GM18909 (cell line): ENCODE results near the gene MCC.

Experiments used
- ATAC-seq: cut with Tn5 transposase; IDR thresholded peaks from one replicate; pipeline ENCODE4 v1.9.1; 2021; ENCODE audit warnings: mild to moderate bottlenecking; ENCODE audit not compliant: unreplicated experiment, poor library complexity

Gene MCC

GRCh38 chr5:113192541-113192940, 295.7 kb downstream of the MCC start:
- ATAC-seq: no peak

- no peak for ATAC-seq
These were observed 297.9 kb downstream of the MCC start for GRCh38 chr5:113190347-113190746.

- no peak for ATAC-seq
These were observed 299.0 kb downstream of the MCC start for GRCh38 chr5:113189291-113189690.

- ATAC-seq: no peak
These were observed 299.8 kb downstream of the MCC start for GRCh38 chr5:113188436-113188835.

- peak; percentile 52 for ATAC-seq
These were observed 300.3 kb downstream of the MCC start for GRCh38 chr5:113187906-113188305.

GRCh38 chr5:113186061-113186460, 302.2 kb downstream of the MCC start:
- ATAC-seq: no peak

- no peak for ATAC-seq
These were observed 304.6 kb downstream of the MCC start for GRCh38 chr5:113183694-113184093.

GRCh38 chr5:113182658-113183344, 305.5 kb downstream of the MCC start:
- ATAC-seq: no peak

GRCh38 chr5:113181853-113182490, 306.3 kb downstream of the MCC start:
- ATAC-seq: no peak

- no peak for ATAC-seq
These were observed 306.8 kb downstream of the MCC start for GRCh38 chr5:113181409-113181808.

GRCh38 chr5:113179156-113179555, 309.1 kb downstream of the MCC start:
- no peak for ATAC-seq

GRCh38 chr5:113178073-113178779, 310.0 kb downstream of the MCC start:
- ATAC-seq: no peak

GRCh38 chr5:113177225-113177624, 311.0 kb downstream of the MCC start:
- ATAC-seq: no peak

GRCh38 chr5:113176734-113177133, 311.5 kb downstream of the MCC start:
- ATAC-seq: no peak

GRCh38 chr5:113176196-113176595, 312.1 kb downstream of the MCC start:
- ATAC-seq: no peak

GRCh38 chr5:113172231-113172826, 315.9 kb downstream of the MCC start:
- ATAC-seq: peak; percentile 56

GRCh38 chr5:113171520-113171919, 316.7 kb downstream of the MCC start:
- ATAC-seq: no peak

GRCh38 chr5:113170707-113171106, 317.5 kb downstream of the MCC start:
- ATAC-seq: no peak

- no peak for ATAC-seq
These were observed 318.5 kb downstream of the MCC start for GRCh38 chr5:113169720-113170119.

GRCh38 chr5:113167985-113168384, 320.3 kb downstream of the MCC start:
- no peak for ATAC-seq

GRCh38 chr5:113166852-113167366, 321.3 kb downstream of the MCC start:
- no peak for ATAC-seq
